Activated effector memory CD4-positive, alpha-beta T cell treated with anti-CD3 and anti-CD28 coated beads, Interleukin-2, amount 50 U/mL, for 16 hours (primary cell): Measurements from ENCODE around the gene AMACR.

Experiments
- DNase-seq: peaks from one replicate; pipeline ENCODE4 v3.0.0-alpha.2; 2020

AMACR gene

GRCh38 chr5:34005211-34005610 is 2.6 kb downstream of the AMACR start:
- DNase-seq = no peak

DNA sequence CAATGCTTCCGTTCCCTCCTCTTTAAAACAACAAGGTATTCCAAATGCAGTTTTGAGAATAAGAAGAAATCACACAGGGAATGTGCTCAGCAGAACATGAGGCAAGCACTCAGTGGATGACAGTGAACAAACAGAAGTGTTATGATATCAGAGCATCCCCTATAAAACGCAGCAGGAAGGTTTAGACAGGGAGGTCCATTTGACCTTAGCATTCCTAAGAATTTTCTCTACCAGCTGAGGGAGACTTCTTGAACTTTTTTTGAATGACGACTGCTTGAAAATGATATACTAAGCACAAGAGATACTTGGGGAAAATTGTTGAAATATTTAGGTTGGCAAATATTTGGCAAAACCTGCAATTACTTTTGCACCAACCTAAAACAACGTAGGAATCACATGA is 3.9 kb downstream of the AMACR start:
- no peak for DNase-seq

- no peak for DNase-seq
Measured at GRCh38 chr5:34002629-34003328, 5.1 kb downstream of the AMACR start.

GRCh38 chr5:34001241-34001841 is 6.5 kb downstream of the AMACR start:
- DNase-seq = no peak

GRCh38 chr5:33999978-34000377 is 7.9 kb downstream of the AMACR start:
- DNase-seq = no peak

DNA sequence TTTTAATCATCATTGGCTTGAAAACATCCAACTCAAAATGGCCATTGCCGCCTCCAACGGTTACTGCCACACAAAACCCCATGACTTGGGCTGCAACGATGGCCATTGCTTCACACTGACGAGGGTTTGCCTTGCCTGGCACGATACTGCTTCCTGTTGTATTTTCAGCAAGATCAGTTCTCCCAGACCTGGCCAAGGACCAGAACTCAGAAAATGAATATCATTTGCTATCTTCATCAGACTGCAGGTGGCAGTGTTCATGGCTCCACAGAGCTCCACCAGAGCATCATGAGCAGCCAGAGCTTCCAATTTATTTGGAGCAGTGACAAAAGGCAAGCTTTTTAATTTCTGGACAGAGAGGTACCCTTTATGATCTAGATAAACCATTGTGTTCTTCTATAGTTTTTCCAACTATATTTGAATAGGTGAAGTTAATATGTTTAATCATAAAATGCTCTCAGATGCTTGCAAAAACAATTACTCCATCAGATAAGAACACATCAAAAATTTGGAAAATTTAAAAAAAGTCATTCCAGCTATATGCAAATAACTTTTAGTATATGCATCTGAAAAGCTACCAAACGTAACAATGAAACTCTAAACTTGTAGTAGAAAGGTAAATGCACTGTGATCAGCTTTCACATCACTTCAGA is 10.4 kb downstream of the AMACR start:
- DNase-seq = no peak

DNA sequence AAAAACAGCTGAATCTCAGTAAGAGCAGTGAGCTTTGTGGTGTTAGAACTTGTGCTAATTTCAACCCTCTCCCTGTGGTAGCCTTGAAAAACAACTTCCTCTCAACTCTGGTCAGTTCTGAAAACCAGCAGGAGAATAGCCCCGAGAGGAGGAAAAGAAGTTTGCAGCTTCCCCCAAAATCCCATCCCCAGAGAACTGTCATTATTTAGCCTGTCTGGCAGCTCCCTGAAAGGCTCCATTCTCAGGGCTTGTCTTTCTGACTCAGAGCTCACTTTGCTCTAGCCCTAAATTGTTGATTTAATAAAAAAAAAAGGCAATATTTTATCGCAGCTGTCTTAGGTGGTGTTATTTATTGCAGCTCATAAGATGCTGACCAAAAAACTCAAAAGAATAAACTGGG is 12.0 kb downstream of the AMACR start:
- no peak for DNase-seq

- DNase-seq = no peak
Measured at GRCh38 chr5:33994845-33995244, 13.0 kb downstream of the AMACR start.

- DNase-seq = no peak
Measured at GRCh38 chr5:33992864-33993263, 15.0 kb downstream of the AMACR start.

- DNase-seq = no peak
Measured at GRCh38 chr5:33985447-33985846, 22.4 kb downstream of the AMACR start.

DNA sequence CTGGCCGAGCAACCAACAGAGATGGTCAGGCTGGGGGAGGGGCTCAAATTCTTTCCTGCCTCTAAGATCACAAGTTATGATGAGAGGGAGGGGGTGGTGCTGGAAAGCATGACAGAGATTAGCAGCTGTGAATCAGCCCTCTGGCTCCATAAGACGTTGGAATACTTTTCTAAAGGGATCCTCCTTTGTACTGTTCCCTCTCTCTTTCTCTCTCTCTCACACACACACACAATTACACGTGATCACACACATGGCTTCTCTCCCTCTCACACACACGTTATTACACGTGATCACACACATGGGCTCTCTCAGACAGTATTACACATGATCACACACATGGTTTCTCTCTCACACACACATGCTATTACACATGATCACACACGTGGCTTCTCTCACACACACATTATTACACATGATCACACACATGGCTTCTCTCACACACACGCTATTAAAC is 23.2 kb downstream of the AMACR start, which contains the start of gene SLC45A2:
SLC45A2 (minus strand) TSS at position 23 of the 454 bp plus-strand sequence. CDS start 110 bp downstream, outside the sequence.
- no peak for DNase-seq

GRCh38 chr5:33984178-33984577 is 23.7 kb downstream of the AMACR start:
- DNase-seq = no peak

- DNase-seq = no peak
Measured at GRCh38 chr5:33981408-33982162, 26.3 kb downstream of the AMACR start.

DNA sequence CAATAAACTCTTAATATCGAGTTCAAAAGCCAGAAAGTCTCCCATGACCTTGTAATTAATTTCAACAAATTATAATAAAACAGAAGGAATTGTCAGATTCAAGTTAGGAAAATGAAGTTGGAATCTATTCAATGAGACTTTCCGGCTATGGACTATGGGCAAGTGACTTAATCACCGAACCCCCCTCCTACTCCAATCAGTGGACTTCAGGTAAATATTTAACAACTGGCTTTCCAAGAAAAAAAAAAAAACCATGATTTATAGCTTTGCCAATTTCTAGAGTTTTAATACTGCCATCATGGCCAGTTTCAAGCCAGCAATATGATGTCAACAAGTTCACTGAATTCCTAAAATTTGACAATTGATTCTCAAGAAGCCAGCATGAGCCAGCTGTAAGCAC is 27.8 kb downstream of the AMACR start:
- no peak for DNase-seq

GRCh38 chr5:33978306-33978705 is 29.5 kb downstream of the AMACR start:
- no peak for DNase-seq

GRCh38 chr5:33976307-33976706 is 31.5 kb downstream of the AMACR start:
- no peak for DNase-seq

GRCh38 chr5:33975852-33976251 is 32.0 kb downstream of the AMACR start:
- no peak for DNase-seq

GRCh38 chr5:33973271-33973670 is 34.6 kb downstream of the AMACR start:
- DNase-seq = no peak

DNA sequence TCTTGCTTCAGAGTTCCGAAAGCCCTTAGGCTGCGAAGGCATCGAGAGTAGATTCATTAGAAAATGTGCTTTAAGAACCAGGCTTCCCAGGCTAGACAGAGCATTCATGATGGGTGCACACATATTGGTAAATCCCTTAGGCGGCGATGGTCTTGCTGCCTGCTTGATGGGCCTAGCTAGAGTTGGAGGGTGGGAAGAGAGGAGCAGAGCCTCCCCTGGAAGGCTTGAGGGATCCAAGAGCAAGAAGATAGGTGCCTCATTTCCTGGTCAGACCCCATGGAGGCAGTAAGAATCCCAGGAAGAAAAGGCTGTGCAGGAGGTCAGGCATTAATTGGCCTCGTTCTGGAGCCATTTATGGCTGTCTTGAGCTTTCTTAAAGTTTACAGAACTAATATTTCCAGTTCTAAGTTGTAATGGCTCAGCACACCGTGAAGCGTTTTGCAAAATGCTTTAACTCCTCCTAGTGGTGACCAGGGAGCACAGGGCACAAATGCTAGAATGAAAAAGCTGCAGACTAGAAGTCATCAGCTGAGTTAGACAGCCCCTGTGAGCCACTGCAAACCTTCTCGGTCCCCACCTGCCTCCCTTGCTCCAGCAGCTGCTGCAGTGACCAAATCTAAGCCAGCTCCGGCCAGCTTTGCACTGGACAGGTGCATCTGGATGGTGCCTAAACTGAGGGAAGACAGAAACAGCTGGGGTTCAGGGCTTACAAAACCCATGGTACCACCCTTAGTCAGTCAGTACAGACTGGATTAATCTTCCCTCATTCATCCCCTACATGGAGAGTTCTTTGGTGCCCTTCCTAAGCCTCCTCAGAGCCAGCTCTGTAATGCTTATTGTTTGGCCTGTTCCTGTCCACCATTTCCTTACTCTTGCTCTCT is 38.0 kb downstream of the AMACR start:
- DNase-seq = no peak

- no peak for DNase-seq
Measured at GRCh38 chr5:33968211-33969005, 39.4 kb downstream of the AMACR start.

DNA sequence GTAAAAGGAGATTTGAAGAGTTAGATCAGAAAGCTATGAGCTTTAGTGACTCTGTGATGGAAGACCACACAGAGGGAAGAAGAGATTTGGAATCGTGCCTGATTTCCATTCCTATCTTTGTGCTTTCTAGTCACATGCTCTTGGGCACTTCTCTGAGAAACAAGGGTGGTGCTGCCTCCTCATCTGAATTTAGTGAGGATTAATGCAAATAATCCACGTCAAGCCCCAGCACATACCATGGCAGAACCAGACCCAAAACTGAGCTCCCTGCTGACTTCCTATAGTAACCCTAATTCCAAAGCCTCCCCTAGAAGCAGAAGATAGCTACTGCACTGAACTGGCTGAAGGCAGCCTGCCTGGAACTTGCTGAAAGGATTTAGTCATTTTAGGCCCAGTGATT is 41.0 kb downstream of the AMACR start:
- no peak for DNase-seq
